GM18520 (cell line): ENCODE results near the gene FGF14.

Experiments used
- ATAC-seq: cut with Tn5 transposase; IDR thresholded peaks from one replicate; pipeline ENCODE4 v1.9.1; 2021; ENCODE audit not compliant: unreplicated experiment

The FGF14 gene

GRCh38 chr13:101739382-101740178 is 662.3 kb downstream of the FGF14 start:
- peak; percentile 91 for ATAC-seq

- no peak for ATAC-seq
Observed at GRCh38 chr13:101738336-101738735, 663.5 kb downstream of the FGF14 start.

- no peak for ATAC-seq
Observed at GRCh38 chr13:101736566-101736965, 665.3 kb downstream of the FGF14 start.

GRCh38 chr13:101730420-101731000 is 671.3 kb downstream of the FGF14 start:
- ATAC-seq: no peak

- no peak for ATAC-seq
Observed at GRCh38 chr13:101728615-101729014, 673.2 kb downstream of the FGF14 start.

GRCh38 chr13:101728021-101728420 is 673.8 kb downstream of the FGF14 start:
- ATAC-seq: no peak

GRCh38 chr13:101727118-101727517 is 674.7 kb downstream of the FGF14 start:
- ATAC-seq: no peak

- ATAC-seq: no peak
Observed at GRCh38 chr13:101726681-101727080, 675.2 kb downstream of the FGF14 start.

- ATAC-seq: no peak
Observed at GRCh38 chr13:101718496-101718895, 683.4 kb downstream of the FGF14 start.

- ATAC-seq: no peak
Observed at GRCh38 chr13:101717353-101717752, 684.5 kb downstream of the FGF14 start.

- no peak for ATAC-seq
Observed at GRCh38 chr13:101714195-101714594, 687.7 kb downstream of the FGF14 start.

- no peak for ATAC-seq
Observed at GRCh38 chr13:101712026-101712348, 689.9 kb downstream of the FGF14 start.

GRCh38 chr13:101711307-101712025 is 690.4 kb downstream of the FGF14 start:
- ATAC-seq: no peak

GRCh38 chr13:101709952-101710351 is 691.9 kb downstream of the FGF14 start:
- ATAC-seq: no peak

GRCh38 chr13:101708115-101708514 is 693.7 kb downstream of the FGF14 start:
- no peak for ATAC-seq

GRCh38 chr13:101707659-101708058 is 694.2 kb downstream of the FGF14 start:
- ATAC-seq: no peak

GRCh38 chr13:101706651-101707050 is 695.2 kb downstream of the FGF14 start:
- ATAC-seq: no peak

- no peak for ATAC-seq
Observed at GRCh38 chr13:101703838-101704237, 698.0 kb downstream of the FGF14 start.

GRCh38 chr13:101703081-101703480 is 698.8 kb downstream of the FGF14 start:
- ATAC-seq: no peak

GRCh38 chr13:101700598-101700997 is 701.2 kb downstream of the FGF14 start:
- ATAC-seq: no peak

GRCh38 chr13:101698400-101698799 is 703.4 kb downstream of the FGF14 start:
- ATAC-seq: no peak

GRCh38 chr13:101697745-101698144 is 704.1 kb downstream of the FGF14 start:
- ATAC-seq: no peak
